Mucosa of stomach (tissue), 1 donor: ENCODE data around the gene LAS1L.
"Not testable (repeated sequence)": the region's sequence is repeated elsewhere in the genome, so short reads cannot be mapped to it uniquely, and the experiment has no call there.

Experiments
- H3K27me3 ChIP-seq: one replicate; pipeline ENCODE4 v1.7.0; 2013; ENCODE audit warnings: mild to moderate bottlenecking, low read length; ENCODE audit not compliant: control insufficient read depth, insufficient read depth
- H3K36me3 ChIP-seq: one replicate; pipeline ENCODE4 v1.7.0; 2013; ENCODE audit warnings: low read length; ENCODE audit not compliant: control insufficient read depth, insufficient read depth
- H3K4me1 ChIP-seq: one replicate; pipeline ENCODE4 v1.7.0; 2013; ENCODE audit warnings: mild to moderate bottlenecking, low read length; ENCODE audit not compliant: control insufficient read depth, insufficient read depth
- H3K4me3 ChIP-seq: one replicate; pipeline ENCODE4 v1.7.0; 2013; ENCODE audit warnings: low read length
- H3K9ac ChIP-seq: one replicate; pipeline ENCODE4 v1.7.0; 2013; ENCODE audit warnings: mild to moderate bottlenecking, low read length, moderate library complexity
- H3K9me3 ChIP-seq: one replicate; pipeline ENCODE4 v1.7.0; 2013; ENCODE audit warnings: mild to moderate bottlenecking, low read length, moderate library complexity; ENCODE audit not compliant: control insufficient read depth
- donor health status: Pancreatic carcinoma.

LAS1L gene

GRCh38 chrX:65545456-65545855, 10.9 kb upstream of the LAS1L start:
- Histone ChIP-seq H3K4me1 (no peaks in the 10 kb centered on the region), H3K36me3 (no peaks in the 10 kb centered on the region), H3K4me3 (no peak overlapping the region), H3K9me3 (no peaks in the 10 kb centered on the region), H3K9ac (no peak overlapping the region), H3K27me3 (no peaks in the 10 kb centered on the region)

GRCh38 chrX:65537229-65537628, 2.6 kb upstream of the LAS1L start:
- H3K9me3 ChIP-seq: no peaks in the 10 kb centered on the region
- no peak overlapping the region for H3K4me3 ChIP-seq
- no peaks in the 10 kb centered on the region for H3K27me3 ChIP-seq
- H3K4me1 ChIP-seq: no peaks in the 10 kb centered on the region
- H3K36me3 ChIP-seq: no peaks in the 10 kb centered on the region
- H3K9ac ChIP-seq: no peak overlapping the region

- no peaks in the 10 kb centered on the region for H3K9me3 ChIP-seq
- no peaks in the 10 kb centered on the region for H3K4me1 ChIP-seq
- H3K4me3 ChIP-seq: no peak overlapping the region
- no peak overlapping the region for H3K9ac ChIP-seq
- H3K27me3 ChIP-seq: no peaks in the 10 kb centered on the region
- no peaks in the 10 kb centered on the region for H3K36me3 ChIP-seq
Observed at GRCh38 chrX:65536291-65536690, 1.7 kb upstream of the LAS1L start.

- H3K9me3 ChIP-seq: no peaks in the 10 kb centered on the region
- no peaks in the 10 kb centered on the region for H3K36me3 ChIP-seq
- H3K4me3 ChIP-seq: no peak overlapping the region
- no peak overlapping the region for H3K9ac ChIP-seq
- H3K4me1 ChIP-seq: no peaks in the 10 kb centered on the region
- no peaks in the 10 kb centered on the region for H3K27me3 ChIP-seq
Observed at GRCh38 chrX:65532016-65532415, 2.6 kb downstream of the LAS1L start.

DNA sequence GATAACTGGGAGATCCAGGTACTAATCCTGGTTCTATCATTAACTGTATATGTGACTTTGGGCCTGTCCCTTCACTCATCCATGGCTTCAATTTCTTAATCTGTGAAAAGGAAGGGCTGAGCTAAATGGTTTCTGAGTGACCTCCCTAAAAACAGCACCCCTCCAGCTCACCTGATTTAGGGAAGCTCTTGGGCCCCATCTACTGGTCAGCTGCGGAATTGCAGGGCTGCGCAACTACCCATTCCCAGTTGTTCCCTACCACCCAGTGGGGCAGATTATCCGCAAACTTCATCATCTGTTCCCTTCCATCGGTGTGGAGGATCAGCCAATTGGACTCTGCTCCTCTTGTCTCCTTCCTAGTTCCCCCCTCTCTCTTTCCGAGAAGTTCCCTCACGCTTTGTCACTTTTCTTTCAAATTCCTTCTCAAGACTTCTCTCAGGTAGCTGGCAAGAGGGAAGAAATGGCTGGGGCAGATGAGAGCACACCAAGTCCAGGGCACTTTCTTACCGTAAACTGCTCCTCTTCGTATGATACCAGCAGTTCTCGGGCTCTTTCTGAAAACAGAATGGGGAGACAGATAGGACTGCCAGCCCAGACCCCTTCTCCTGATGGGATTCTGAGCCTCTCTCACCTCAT, 5.8 kb downstream of the LAS1L start:
- Histone ChIP-seq H3K36me3 (no peaks in the 10 kb centered on the region), H3K9ac (no peak overlapping the region), H3K27me3 (no peaks in the 10 kb centered on the region), H3K4me3 (no peak overlapping the region), H3K4me1 (no peaks in the 10 kb centered on the region), H3K9me3 (no peaks in the 10 kb centered on the region)

DNA sequence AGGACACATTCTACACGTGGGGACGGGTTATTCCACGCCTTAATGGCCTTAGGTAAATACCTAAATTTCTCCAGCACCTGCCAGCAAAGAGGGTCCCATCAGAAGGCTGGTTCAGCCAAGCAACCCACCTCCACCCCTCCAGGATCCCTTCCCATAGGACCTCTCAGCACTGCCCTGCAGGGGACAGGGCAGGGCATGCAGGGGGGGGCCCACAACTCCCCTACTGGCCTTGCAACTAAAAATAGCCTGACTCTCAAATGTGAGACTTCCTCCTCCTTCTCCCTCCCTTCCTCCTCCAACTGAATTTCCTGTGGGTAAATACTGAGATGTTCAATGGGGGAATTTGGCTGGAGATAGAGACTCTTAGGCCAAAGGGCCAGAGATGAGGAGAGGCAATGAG, 6.3 kb downstream of the LAS1L start:
- no peak overlapping the region for H3K9ac ChIP-seq
- no peak overlapping the region for H3K4me3 ChIP-seq
- no peaks in the 10 kb centered on the region for H3K36me3 ChIP-seq
- no peaks in the 10 kb centered on the region for H3K9me3 ChIP-seq
- H3K27me3 ChIP-seq: no peaks in the 10 kb centered on the region
- no peaks in the 10 kb centered on the region for H3K4me1 ChIP-seq

GRCh38 chrX:65524139-65524538, 10.4 kb downstream of the LAS1L start:
- H3K9ac ChIP-seq: no peak overlapping the region
- H3K36me3 ChIP-seq: peaks cover 5% of the 10 kb centered on the region
- no peaks in the 10 kb centered on the region for H3K27me3 ChIP-seq
- H3K9me3 ChIP-seq: no peaks in the 10 kb centered on the region
- no peaks in the 10 kb centered on the region for H3K4me1 ChIP-seq
- H3K4me3 ChIP-seq: no peak overlapping the region

GRCh38 chrX:65522739-65523372, 11.7 kb downstream of the LAS1L start:
- peaks cover 5% of the 10 kb centered on the region for H3K36me3 ChIP-seq
- no peaks in the 10 kb centered on the region for H3K9me3 ChIP-seq
- H3K4me1 ChIP-seq: no peaks in the 10 kb centered on the region
- no peaks in the 10 kb centered on the region for H3K27me3 ChIP-seq
- no peak overlapping the region for H3K4me3 ChIP-seq
- H3K9ac ChIP-seq: no peak overlapping the region

GRCh38 chrX:65519530-65519929, 15.1 kb downstream of the LAS1L start:
- H3K9me3 ChIP-seq, H3K4me3 ChIP-seq, H3K27me3 ChIP-seq, H3K9ac ChIP-seq, H3K4me1 ChIP-seq, H3K36me3 ChIP-seq: not testable (repeated sequence)

- not testable (repeated sequence) for H3K4me1 ChIP-seq, H3K27me3 ChIP-seq, H3K9me3 ChIP-seq, H3K4me3 ChIP-seq, H3K36me3 ChIP-seq, H3K9ac ChIP-seq
Observed at GRCh38 chrX:65518980-65519379, 15.6 kb downstream of the LAS1L start.

DNA sequence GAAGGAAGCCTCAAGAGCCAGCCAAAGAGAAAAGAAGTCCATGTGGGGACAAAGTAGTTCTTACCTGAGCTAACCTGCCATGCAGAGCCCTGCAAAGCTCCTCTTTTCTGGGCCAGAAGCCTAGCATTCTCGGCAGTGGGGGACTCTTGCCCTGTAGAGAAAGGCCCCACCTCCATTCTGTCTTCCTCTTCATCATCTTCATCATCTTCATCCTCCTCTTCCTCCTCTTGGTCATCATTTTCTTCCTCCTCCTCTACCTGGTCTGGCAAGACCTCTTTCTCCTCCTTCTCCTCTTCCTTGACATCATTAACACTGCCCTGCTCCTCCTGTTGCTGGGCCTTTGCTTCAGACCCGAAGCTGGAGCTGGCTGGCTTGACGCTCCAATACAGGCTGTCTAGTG, 16.7 kb downstream of the LAS1L start:
- no peaks in the 10 kb centered on the region for H3K9me3 ChIP-seq
- H3K9ac ChIP-seq: no peak overlapping the region
- H3K27me3 ChIP-seq: no peaks in the 10 kb centered on the region
- no peaks in the 10 kb centered on the region for H3K4me1 ChIP-seq
- H3K36me3 ChIP-seq: peaks cover 5% of the 10 kb centered on the region
- no peak overlapping the region for H3K4me3 ChIP-seq

DNA sequence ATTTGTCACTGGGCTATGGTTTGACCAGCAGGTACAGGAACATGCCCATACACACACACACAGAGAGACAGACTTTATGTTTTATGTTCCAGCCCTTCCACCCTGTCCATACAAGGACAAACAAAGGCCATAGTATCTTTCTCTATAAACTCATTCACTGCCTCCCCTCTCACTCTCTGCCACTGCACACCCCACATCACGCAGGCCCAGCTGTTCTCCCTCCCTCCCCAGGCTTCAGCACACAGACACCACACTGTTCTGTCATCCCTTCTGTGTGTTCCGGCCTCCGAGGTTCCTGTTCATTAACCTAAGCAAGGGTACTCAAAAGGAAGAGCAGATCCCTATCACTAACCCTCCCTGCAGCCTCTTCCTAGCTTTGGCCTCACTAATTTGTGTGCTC, 17.8 kb downstream of the LAS1L start:
- H3K36me3 ChIP-seq: peaks cover 5% of the 10 kb centered on the region
- no peak overlapping the region for H3K4me3 ChIP-seq
- H3K9ac ChIP-seq: no peak overlapping the region
- no peaks in the 10 kb centered on the region for H3K27me3 ChIP-seq
- H3K4me1 ChIP-seq: no peaks in the 10 kb centered on the region
- no peaks in the 10 kb centered on the region for H3K9me3 ChIP-seq

DNA sequence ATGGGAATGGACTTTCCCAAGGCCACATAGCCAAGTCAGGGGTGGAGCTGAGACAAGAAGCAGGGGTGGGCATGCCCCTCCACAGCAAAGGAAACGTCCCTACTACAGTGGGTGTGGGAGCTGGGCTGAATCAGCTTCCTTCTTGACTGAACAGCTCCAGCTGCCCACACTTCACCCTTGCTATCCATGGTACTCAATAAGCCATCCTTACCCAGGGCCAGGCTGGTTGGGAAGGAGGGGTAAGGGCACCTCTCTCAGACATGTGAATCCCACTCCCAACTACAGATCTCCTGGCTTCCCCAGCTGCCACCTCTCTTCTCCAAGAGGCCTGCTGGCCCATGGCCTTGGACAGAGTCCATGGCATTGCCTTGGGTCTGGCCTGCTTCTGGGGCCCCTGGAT, 21.0 kb downstream of the LAS1L start:
- Histone ChIP-seq H3K4me1 (no peaks in the 10 kb centered on the region), H3K9me3 (no peaks in the 10 kb centered on the region), H3K27me3 (no peaks in the 10 kb centered on the region), H3K36me3 (no peaks in the 10 kb centered on the region), H3K9ac (no peak overlapping the region), H3K4me3 (no peak overlapping the region)
